COLO668 (cell line): Measurements from ENCODE around the gene NFATC4.
"Not testable (repeated sequence)": the region's sequence is repeated elsewhere in the genome, so short reads cannot be mapped to it uniquely, and the experiment has no call there.

Source experiments
- DNase-seq: peaks from one replicate; lab custom pipeline; 2025; ENCODE audit not compliant: unreplicated experiment; lab: John Stamatoyannopoulos, UW

NFATC4 gene

DNA sequence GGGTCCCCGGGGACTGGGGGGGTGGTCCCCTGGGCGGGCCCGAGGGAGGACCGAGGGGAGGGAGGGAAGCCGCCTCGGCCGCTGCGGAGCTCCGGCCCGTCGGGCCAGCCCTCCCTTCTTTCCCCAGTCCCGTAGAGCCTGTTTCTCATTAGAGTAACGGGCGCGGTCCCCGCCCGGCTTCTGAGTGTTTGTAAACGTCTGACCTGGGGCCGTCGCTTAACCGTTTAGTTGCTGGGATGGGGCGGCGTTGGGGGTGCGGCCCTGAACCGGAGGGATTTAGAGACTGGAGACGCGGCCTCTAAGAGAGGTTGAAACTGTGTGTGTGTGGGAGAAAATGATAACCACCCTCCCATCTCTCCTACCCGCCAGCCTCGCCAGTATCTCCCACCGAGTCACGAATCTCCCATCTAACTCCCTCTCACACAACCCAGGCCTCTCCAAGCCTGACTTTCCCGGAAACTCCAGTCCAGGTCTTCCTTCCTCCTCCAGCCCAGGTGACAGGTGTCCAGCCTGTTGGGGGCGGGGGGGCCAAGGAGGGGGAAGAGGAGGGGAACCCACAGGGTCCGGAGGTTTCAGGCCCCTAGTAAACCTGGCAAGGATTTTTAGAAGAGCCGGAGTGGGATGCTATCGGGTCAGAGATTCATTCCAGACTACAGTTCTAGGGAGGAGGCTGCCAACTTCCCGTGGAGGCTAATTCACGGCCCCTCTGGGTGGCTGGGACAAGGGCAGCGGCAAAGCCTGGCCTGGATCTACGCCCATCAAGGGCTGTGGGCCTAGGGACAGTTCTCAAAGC lies 1.1 kb upstream of the NFATC4 start:
- peak; percentile 97 for DNase-seq

GRCh38 chr14:24368212-24368561 lies 203 bp downstream of the NFATC4 start:
- no peak for DNase-seq

GRCh38 chr14:24368562-24369252 lies 723 bp downstream of the NFATC4 start:
- DNase-seq = peak; percentile 74

DNA sequence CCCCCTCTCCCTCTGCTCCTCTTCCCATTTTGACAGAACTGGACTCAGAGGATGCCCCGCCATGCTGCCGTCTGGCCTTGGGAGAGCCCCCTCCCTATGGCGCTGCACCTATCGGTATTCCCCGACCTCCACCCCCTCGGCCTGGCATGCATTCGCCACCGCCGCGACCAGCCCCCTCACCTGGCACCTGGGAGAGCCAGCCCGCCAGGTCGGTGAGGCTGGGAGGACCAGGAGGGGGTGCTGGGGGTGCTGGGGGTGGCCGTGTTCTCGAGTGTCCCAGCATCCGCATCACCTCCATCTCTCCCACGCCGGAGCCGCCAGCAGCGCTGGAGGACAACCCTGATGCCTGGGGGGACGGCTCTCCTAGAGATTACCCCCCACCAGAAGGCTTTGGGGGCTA lies 1.5 kb downstream of the NFATC4 start:
- no peak for DNase-seq

DNA sequence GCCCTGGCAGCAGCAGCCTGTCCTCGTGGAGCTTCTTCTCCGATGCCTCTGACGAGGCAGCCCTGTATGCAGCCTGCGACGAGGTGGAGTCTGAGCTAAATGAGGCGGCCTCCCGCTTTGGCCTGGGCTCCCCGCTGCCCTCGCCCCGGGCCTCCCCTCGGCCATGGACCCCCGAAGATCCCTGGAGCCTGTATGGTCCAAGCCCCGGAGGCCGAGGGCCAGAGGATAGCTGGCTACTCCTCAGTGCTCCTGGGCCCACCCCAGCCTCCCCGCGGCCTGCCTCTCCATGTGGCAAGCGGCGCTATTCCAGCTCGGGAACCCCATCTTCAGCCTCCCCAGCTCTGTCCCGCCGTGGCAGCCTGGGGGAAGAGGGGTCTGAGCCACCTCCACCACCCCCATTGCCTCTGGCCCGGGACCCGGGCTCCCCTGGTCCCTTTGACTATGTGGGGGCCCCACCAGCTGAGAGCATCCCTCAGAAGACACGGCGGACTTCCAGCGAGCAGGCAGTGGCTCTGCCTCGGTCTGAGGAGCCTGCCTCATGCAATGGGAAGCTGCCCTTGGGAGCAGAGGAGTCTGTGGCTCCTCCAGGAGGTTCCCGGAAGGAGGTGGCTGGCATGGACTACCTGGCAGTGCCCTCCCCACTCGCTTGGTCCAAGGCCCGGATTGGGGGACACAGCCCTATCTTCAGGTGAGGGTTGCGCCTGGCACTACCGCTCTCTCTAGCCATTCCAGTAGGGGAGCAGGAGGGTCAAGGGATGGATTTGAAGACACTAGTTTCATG lies 2.1 kb downstream of the NFATC4 start:
- no peak for DNase-seq

DNA sequence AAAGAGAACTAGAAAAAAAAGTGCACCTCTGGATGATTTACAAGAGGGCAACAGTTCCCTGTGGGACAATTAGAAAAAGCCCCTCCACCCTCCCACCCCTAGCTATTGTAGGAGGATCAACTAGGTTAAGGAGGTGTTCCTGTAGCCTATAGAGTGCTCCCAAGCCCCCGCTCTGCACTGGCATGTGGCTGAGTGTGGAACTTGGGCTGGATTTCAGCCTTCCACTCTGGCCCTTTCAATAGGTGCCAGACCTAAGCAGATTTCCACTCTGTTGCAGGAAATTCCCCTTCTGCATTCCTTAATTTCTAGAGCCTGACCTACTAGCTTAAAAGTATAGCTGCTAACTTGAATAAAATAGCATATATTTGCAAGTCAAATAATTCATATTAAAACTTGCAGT lies 2.8 kb downstream of the NFATC4 start:
- no peak for DNase-seq

DNA sequence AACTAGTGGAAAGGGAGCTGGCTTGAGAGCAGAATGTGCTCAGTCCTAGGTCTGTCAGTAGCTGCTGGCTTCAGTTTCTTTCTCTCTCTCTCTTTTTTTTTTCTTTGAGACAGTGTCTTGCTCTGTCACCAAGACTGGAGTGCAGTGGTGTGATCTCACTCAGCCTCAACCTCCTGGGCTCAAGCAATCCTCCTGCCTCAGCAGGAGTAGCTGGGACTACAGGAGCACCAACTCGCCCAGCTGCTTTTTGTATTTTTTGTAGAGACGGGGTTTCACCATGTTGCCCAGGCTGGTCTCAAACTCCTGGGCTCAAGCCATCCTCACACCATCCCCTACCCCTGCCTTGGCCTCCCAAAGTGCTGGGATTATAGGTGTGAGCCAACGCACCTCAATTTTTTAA lies 3.6 kb downstream of the NFATC4 start:
- not testable (repeated sequence) for DNase-seq

- no peak for DNase-seq
Observed at GRCh38 chr14:24372701-24373416, 4.9 kb downstream of the NFATC4 start.

DNA sequence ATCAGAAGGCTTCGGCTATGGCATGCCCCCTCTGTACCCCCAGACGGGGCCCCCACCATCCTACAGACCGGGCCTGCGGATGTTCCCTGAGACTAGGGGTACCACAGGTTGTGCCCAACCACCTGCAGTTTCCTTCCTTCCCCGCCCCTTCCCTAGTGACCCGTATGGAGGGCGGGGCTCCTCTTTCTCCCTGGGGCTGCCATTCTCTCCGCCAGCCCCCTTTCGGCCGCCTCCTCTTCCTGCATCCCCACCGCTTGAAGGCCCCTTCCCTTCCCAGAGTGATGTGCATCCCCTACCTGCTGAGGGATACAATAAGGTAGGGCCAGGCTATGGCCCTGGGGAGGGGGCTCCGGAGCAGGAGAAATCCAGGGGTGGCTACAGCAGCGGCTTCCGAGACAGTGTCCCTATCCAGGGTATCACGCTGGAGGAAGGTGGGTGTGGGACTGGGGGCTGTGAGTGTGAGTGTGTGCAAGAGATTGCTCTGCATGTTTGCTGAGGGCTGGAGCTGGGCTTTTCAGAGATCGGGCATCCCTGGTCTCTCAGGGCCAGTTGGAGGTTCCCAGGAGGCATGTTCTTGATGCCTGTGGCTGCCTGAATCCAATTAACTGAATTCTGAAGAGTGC lies 8.6 kb downstream of the NFATC4 start:
- DNase-seq = no peak

- no peak for DNase-seq
Observed at GRCh38 chr14:24377126-24377525, 9.1 kb downstream of the NFATC4 start.

GRCh38 chr14:24377657-24378056 lies 9.7 kb downstream of the NFATC4 start:
- peak; percentile 29 for DNase-seq

GRCh38 chr14:24378327-24378726 lies 10.3 kb downstream of the NFATC4 start:
- DNase-seq = no peak

GRCh38 chr14:24378981-24379906 lies 11.3 kb downstream of the NFATC4 start:
- DNase-seq = no peak

GRCh38 chr14:24379907-24380730 lies 12.1 kb downstream of the NFATC4 start:
- DNase-seq = no peak

GRCh38 chr14:24381363-24382063 lies 13.5 kb downstream of the NFATC4 start:
- DNase-seq = no peak

DNA sequence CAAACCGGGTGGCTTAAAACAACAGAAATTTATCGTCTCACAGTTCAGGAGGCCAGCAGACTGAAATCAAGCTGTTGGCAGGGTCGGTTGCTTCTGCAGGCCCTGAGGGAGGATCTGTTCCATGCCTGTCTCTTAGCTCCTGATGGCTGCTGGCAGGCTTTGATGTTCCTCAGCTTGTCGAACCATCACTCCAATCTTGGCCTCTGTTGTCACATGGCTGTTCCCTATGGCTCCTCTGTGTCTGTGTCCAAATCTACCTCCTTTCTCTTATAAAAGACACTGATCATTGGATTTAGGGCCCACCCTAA lies 14.0 kb downstream of the NFATC4 start:
- no peak for DNase-seq

DNA sequence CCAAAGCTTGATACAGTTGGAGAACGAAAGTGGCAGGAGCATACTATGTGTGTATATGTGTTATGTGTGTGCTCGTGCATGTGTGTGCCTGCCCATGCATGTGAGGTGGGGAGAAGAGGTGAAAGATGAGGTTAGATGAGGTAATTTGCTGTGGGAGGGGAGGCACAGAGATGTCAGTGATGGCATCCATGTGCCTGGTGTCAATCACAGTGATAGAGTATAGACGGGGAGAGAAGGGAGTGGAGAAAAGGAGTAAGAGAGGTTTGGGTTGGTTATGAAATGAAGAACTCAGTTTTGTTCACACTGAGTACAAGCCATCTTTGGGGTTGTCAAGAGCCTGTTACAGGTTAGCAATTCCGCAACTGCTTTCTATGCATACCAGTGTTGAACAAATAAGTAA lies 16.2 kb downstream of the NFATC4 start:
- no peak for DNase-seq

- DNase-seq = no peak
Observed at GRCh38 chr14:24385524-24385923, 17.5 kb downstream of the NFATC4 start.

DNA sequence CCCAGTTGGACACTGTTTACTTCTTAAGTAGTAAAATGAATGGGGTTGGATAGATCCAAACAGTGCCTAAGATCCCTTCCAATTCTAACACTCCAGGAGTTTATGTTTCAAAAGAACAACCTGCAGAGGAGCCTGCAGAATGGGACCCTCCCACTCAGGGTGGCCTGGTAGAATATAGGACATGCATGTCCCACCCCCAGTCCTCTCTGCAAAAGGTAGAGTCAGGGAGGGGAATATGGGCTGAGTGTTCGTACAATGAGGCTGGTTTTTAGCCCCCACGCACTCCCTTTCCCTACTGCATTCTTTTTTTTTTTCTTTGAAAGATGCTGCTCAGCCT lies 19.0 kb downstream of the NFATC4 start:
- DNase-seq = no peak
